ENCODE measurements around the gene TRIM14. TPM values are rescaled to one million over a fixed set of nuclear protein-coding genes. Genes with fewer than 3 reads are reported as not detected.

TRIM14 gene, protein sequence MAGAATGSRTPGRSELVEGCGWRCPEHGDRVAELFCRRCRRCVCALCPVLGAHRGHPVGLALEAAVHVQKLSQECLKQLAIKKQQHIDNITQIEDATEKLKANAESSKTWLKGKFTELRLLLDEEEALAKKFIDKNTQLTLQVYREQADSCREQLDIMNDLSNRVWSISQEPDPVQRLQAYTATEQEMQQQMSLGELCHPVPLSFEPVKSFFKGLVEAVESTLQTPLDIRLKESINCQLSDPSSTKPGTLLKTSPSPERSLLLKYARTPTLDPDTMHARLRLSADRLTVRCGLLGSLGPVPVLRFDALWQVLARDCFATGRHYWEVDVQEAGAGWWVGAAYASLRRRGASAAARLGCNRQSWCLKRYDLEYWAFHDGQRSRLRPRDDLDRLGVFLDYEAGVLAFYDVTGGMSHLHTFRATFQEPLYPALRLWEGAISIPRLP
- total RNA-seq: 0.26 and 2.2 TPM in 2 replicates

GRCh38 chr9:98118640-98119601, at the start of gene TRIM14:
TSS of gene TRIM14 (minus strand) at chr9:98119222. CDS start at chr9:98119188, 34 bp downstream.

DNA sequence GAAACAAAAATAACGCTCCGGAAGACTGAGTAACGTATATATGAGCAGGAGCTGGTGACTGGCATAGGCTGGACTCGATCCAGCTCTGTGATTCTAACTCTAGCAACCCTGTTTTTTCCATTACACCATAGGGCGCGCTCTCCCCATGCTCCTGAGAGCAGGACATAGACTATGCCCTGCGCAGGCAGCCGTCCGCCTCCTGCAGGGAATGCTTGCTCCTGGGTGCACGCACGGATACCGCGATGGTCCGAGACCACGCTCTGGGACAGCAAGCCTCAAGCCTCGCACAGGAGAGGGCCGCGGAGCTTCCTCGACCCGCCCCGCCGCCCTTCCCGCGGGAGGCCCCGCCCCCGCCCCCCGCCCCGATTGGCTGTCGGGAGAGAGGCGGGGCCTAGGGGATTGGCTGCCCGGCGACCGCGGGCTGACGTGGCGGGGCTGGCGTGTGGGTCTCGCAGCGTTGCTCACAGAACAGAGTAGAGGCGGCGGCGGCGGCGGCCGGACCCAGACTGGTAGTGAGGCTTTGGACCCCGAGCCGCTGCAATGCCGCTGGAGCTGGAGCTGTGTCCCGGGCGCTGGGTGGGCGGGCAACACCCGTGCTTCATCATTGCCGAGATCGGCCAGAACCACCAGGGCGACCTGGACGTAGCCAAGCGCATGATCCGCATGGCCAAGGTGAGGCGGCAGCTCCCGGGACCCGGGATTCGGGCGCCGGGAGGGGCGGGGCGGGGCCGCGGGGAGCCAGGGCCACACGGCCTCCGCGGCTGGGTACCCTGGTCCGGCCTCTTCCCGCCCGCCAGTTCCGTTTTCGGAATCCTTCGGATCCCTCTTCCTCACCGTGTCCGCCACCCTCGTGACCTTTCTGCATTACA, 62.5 kb downstream of the TRIM14 start, which contains the start of gene NANS:
NANS (plus strand) TSS at position 464 of the 869 bp plus-strand sequence; CDS start at position 541, 77 bp downstream.

Other genes with a start within 250 kb of the TRIM14 start
- gene TRMO, start 196.7 kb downstream of the TRIM14 start, total RNA-seq: 6.4 and 11.2 TPM in 2 replicates
- gene HEMGN, start 181.1 kb downstream of the TRIM14 start, total RNA-seq: not detected in 2 replicates
- gene ANP32B, start 135.9 kb downstream of the TRIM14 start, total RNA-seq: 17.0 and 40.8 TPM in 2 replicates
- gene NANS, start 62.5 kb downstream of the TRIM14 start, total RNA-seq: 54.5 and 85.1 TPM in 2 replicates
- 0.09 and 1.6 TPM in 2 replicates for gene CORO2A, start 73.4 kb upstream of the TRIM14 start, total RNA-seq
- 6.0 and 12.7 TPM in 2 replicates for gene TBC1D2, start 136.4 kb upstream of the TRIM14 start, total RNA-seq

All from pericardium fibroblast (primary cell).